Measurements from ENCODE around the gene GON7. TPM values are rescaled to one million over a fixed set of nuclear protein-coding genes. Genes with fewer than 3 reads are reported as not detected.

Gene GON7
- total RNA-seq, 1 donor = 4.6 TPM

- peaks cover 33% of the 10 kb centered on the region for H3K4me1 ChIP-seq (ENCODE audit: insufficient read depth, low read length)
- H3K4me3 ChIP-seq (ENCODE audit: low read length) = no peak overlapping the region
- H3K9me3 ChIP-seq (ENCODE audit: low read depth, low read length) = no peaks in the 10 kb centered on the region
- no peaks in the 10 kb centered on the region for H3K27me3 ChIP-seq (ENCODE audit: insufficient read depth, low read length)
These were observed 53.7 kb downstream of the GON7 start for GRCh38 chr14:93153121-93153520.

Other genes with a start within 250 kb of the GON7 start
- 35.9 TPM for gene ITPK1, start 91.1 kb downstream of the GON7 start, total RNA-seq
- gene MOAP1, start 22.2 kb downstream of the GON7 start, total RNA-seq = 109 TPM
- 13.6 TPM for gene LYSET, start 21.7 kb downstream of the GON7 start, total RNA-seq
- gene UBR7, start 191 bp upstream of the GON7 start, total RNA-seq = 12.0 TPM
- 10.4 TPM for gene BTBD7, start 126.0 kb upstream of the GON7 start, total RNA-seq
- gene COX8C, start 140.1 kb upstream of the GON7 start, total RNA-seq = not detected
- gene UNC79, start 223.9 kb upstream of the GON7 start, total RNA-seq = not detected

Data from mononuclear cell (primary cell).